OCI-LY7 (cell line): ENCODE measurements around the gene GUCY1A2.

ENCODE experiments used
- CTCF ChIP-seq: fragments of 200-600 bp; sonication (generic); conservative IDR thresholded peaks from 2 replicates; pipeline ENCODE4 v1.5.1; 2014; ENCODE audit warnings: mild to moderate bottlenecking, antibody characterized with exemption, low read length, moderate library complexity, mixed read lengths
- EZH2phosphoT487 ChIP-seq: fragments of 200-600 bp; sonication (generic); IDR thresholded peaks from 2 replicates; pipeline ENCODE4 v1.6.1; 2018; ENCODE audit warnings: low read depth, borderline replicate concordance, mild to moderate bottlenecking, mixed run types, antibody characterized with exemption, low read length, moderate library complexity, mixed read lengths

GRCh38 chr11:106969644-106970355, 48.5 kb downstream of the GUCY1A2 start:
- TF ChIP-seq CTCF (no peak), EZH2phosphoT487 (no peak)
